ENCODE data around the gene KNDC1.

The KNDC1 gene

DNA sequence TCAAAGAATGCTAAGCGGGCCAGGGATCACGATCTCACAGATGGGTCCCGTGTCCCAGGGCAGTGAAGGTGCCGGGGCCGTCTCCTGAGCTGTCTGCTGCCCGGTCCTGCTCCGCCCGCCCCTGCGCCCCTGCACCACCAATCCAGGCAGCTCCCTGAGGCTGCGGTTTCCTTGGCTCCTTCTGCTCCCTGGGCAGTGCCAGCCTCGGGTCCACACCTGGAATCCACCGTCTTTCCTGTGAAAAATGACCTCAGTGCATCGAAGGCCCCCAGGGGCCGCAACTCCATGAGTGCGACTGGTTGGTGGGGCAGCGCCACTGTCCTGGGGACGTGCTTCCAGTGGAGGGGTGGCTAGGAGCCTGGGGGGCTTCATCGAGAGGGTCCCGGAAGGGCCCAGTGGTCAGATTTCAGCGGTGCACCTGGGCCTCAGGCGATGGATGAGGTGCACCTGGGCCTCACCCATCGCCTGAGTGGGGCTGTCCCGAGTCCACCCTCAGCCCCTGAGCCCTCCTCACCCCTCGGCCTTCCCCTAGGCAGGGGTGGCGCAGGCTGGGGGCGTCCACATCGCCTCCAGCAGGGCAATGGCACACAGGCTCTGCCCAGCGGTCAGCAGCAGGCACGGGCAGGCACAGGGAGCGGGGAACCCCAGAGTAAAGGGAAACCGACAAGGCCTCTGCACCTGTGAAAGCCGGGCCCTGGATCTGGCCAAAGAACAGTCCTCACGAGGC lies 45.1 kb upstream of the KNDC1 start:
- H3K4me3 ChIP-seq (ENCODE audit: low read depth, low read length): no peak overlapping the region
- H3K27me3 ChIP-seq: no peaks in the 10 kb centered on the region
- H3K36me3 ChIP-seq: no peaks in the 10 kb centered on the region
- TF ChIP-seq, protein P1, sequence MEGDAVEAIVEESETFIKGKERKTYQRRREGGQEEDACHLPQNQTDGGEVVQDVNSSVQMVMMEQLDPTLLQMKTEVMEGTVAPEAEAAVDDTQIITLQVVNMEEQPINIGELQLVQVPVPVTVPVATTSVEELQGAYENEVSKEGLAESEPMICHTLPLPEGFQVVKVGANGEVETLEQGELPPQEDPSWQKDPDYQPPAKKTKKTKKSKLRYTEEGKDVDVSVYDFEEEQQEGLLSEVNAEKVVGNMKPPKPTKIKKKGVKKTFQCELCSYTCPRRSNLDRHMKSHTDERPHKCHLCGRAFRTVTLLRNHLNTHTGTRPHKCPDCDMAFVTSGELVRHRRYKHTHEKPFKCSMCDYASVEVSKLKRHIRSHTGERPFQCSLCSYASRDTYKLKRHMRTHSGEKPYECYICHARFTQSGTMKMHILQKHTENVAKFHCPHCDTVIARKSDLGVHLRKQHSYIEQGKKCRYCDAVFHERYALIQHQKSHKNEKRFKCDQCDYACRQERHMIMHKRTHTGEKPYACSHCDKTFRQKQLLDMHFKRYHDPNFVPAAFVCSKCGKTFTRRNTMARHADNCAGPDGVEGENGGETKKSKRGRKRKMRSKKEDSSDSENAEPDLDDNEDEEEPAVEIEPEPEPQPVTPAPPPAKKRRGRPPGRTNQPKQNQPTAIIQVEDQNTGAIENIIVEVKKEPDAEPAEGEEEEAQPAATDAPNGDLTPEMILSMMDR (IDR thresholded peaks at IDR 0.05; ENCODE audit: low read depth, low read length): no peak
- no peaks in the 10 kb centered on the region for H3K4me1 ChIP-seq
- no peak for DNase-seq
- no peaks in the 10 kb centered on the region for H3K9me3 ChIP-seq

DNA sequence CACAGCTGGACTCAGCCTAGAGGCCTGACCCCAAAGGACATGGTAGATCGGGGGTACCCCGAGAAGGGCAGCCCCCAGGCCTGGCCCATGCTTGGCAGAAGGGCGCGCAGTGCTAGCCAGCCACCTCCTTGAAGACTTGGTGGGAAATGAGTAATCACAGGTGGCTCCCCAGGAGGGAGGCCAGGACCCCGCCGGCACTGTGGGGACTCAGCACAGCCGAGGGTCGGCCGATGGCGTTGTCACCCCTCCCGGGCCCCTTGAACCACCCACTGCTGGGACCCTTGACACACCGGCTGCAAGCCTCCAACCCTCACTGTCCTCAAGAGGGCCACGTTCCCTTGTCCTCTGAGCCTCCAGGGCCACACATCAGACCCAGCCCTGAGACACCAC lies 44.6 kb upstream of the KNDC1 start:
- DNase-seq: no peak
- H3K4me3 ChIP-seq (ENCODE audit: low read depth, low read length): no peak overlapping the region
- no peaks in the 10 kb centered on the region for H3K9me3 ChIP-seq
- H3K36me3 ChIP-seq: no peaks in the 10 kb centered on the region
- no peaks in the 10 kb centered on the region for H3K27me3 ChIP-seq
- H3K4me1 ChIP-seq: no peaks in the 10 kb centered on the region
- TF ChIP-seq, protein P1 (IDR thresholded peaks at IDR 0.05; ENCODE audit: low read depth, low read length): no peak

DNA sequence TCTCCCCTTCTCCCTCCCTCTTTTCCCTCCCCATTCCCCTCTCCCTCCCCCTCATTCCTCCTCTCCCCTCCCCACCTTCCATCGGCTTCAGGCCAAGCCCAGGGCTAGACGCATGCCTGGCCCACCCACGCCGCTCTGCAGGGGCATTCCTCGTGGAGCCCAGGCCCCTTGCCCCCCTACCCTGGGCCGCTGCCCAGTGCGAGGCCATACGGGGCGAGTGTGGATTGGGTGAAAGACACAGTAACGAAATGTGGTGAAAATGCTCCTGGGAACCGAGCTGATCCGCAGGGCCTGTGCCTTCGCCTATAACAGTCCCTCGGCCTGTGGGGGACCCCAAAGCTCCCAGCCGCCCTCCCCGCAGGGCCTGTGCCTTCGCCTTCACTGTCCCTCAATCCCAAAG lies 44.0 kb upstream of the KNDC1 start:
- H3K4me3 ChIP-seq (ENCODE audit: low read depth, low read length): no peak overlapping the region
- TF ChIP-seq, protein P1 (IDR thresholded peaks at IDR 0.05; ENCODE audit: low read depth, low read length): no peak

DNA sequence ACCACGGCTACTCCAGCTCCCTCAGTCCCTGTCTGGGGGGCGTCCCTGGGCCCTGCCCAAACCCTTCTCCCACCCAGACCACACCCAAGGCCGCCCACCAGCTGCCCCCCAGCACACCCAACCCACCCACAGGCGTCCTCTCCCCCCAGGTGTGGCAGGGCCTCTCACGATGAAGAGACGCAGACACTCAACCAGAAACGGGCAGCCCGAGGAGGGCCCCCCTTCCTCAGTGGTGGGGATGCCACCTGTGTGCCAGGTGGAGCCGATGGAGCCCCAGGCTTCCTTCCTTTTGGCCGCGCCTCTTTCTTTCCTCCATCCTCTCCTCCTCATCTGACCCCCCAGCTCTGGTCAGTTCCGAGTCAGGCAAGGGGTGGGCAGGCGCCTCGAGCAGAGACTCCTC lies 43.6 kb upstream of the KNDC1 start:
- Histone ChIP-seq H3K4me3 (ENCODE audit: low read depth, low read length) (no peak overlapping the region), H3K9me3 (no peaks in the 10 kb centered on the region), H3K27me3 (no peaks in the 10 kb centered on the region), H3K36me3 (no peaks in the 10 kb centered on the region), H3K4me1 (no peaks in the 10 kb centered on the region)
- DNase-seq: no peak
- TF ChIP-seq, protein P1 (IDR thresholded peaks at IDR 0.05; ENCODE audit: low read depth, low read length): no peak

More for the DNA sequence above, 44.0 kb upstream of the KNDC1 start:
- Histone ChIP-seq H3K27me3 (no peaks in the 10 kb centered on the region), H3K9me3 (no peaks in the 10 kb centered on the region), H3K36me3 (no peaks in the 10 kb centered on the region), H3K4me1 (no peaks in the 10 kb centered on the region)
- no peak for DNase-seq

DNA sequence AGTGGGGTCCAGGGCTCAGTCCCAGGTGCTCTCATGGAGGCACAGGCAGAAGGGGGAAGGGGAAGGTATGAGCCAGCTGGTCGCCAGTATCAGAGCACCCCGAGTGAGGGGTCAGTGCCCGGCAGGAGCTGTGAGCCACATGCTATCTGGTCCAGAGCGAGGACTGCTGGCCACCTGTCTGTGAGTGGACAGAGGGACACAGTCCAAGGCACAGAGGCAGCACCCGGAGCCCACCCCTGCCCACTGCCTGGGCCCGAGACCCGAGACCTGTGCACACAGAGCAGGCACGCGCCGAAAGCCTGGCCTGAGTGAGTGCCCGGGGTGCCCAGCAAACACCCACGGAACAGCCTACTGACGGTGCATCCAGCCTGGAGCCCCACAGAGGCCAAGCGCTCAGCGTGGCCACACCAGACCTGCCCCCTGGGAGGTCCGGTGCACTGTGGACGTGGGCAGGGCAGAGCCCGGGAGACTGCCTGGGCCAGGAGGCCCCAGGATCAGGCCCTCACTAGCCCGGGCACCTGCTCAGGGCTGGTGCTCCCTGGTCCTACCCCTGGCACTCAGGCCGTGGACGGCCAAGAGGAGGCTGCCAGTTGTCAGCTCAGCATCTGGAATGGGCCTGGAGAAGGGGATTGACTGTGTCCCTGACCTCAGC lies 42.9 kb upstream of the KNDC1 start:
- no peaks in the 10 kb centered on the region for H3K27me3 ChIP-seq
- no peak for DNase-seq
- no peaks in the 10 kb centered on the region for H3K36me3 ChIP-seq
- H3K9me3 ChIP-seq: no peaks in the 10 kb centered on the region
- no peak overlapping the region for H3K4me3 ChIP-seq (ENCODE audit: low read depth, low read length)
- no peaks in the 10 kb centered on the region for H3K4me1 ChIP-seq
- TF ChIP-seq, protein P1 (IDR thresholded peaks at IDR 0.05; ENCODE audit: low read depth, low read length): no peak

DNA sequence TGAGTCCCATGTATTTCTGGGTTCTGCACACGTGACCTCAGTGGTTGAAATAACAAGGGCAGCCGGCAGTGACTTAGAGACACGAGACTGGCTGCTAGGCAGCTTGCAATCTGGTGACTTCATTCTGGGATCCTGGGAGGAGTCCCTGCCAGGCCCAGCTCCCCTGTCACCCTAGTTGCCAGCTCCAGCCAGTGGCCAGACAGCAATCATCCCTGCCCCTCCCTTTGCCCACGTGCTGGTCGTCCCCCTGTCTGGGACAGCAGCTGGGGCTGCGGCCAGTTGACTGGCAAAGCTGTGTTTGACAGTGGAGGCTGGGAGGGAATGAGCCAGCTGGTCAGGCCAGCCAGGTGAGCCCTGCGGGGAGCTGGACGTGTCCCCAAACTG lies 42.3 kb upstream of the KNDC1 start:
- no peaks in the 10 kb centered on the region for H3K9me3 ChIP-seq

More for the DNA sequence above, 42.3 kb upstream of the KNDC1 start:
- DNase-seq: no peak
- Histone ChIP-seq H3K4me1 (no peaks in the 10 kb centered on the region), H3K27me3 (no peaks in the 10 kb centered on the region), H3K36me3 (no peaks in the 10 kb centered on the region), H3K4me3 (ENCODE audit: low read depth, low read length) (no peak overlapping the region)
- TF ChIP-seq, protein P1 (IDR thresholded peaks at IDR 0.05; ENCODE audit: low read depth, low read length): no peak

Data from BE2C (cell line).